ENCODE results near the gene RPAIN. TPM values are rescaled to one million over a fixed set of nuclear protein-coding genes. Genes with fewer than 3 reads are reported as not detected.

RPAIN gene
- total and polyA plus RNA-seq, 2 of the 13 experiments (the other 11 are each of a cell fraction or from before 2014, with no cell fraction given), result 42.1 to 58.5 TPM

- TF ChIP-seq NR0B2 (CRISPR knock-in tag; IDR thresholded peaks at IDR 0.05) (no peak), ZSCAN25 (CRISPR knock-in tag; IDR thresholded peaks at IDR 0.05) (peak; percentile 53; the same call in 1 of the 2 replicates), ZBTB26 (CRISPR knock-in tag; IDR thresholded peaks at IDR 0.05; ENCODE audit: borderline replicate concordance) (no peak), HCFC1 (IDR thresholded peaks at IDR 0.05; ENCODE audit: low read depth, low read length) (no peak), ZBTB34 (CRISPR knock-in tag; IDR thresholded peaks at IDR 0.05) (peak; percentile 77; the same call in 1 of the 2 replicates), ARID2 (CRISPR knock-in tag; IDR thresholded peaks at IDR 0.05; ENCODE audit: borderline replicate concordance) (no peak), IRF2 (CRISPR knock-in tag; IDR thresholded peaks at IDR 0.05) (peak; percentile 58; the same call in 1 of the 2 replicates), PRDM15 (CRISPR knock-in tag; IDR thresholded peaks at IDR 0.05) (no peak), RXRA (CRISPR knock-in tag; IDR thresholded peaks at IDR 0.05) (peak; percentile 69; the same call in 1 of the 2 replicates), POLR2AphosphoS5 (IDR thresholded peaks at IDR 0.05; ENCODE audit: low read depth, low read length) (no peak), GZF1 (CRISPR knock-in tag; IDR thresholded peaks at IDR 0.05) (no peak), BCL6 (CRISPR knock-in tag; IDR thresholded peaks at IDR 0.05) (peak; percentile 80), TGIF2 (CRISPR knock-in tag; IDR thresholded peaks at IDR 0.05) (0 out of 2 replicates have a peak, but pooled peaks have one; percentile 30), FOXP1 (IDR thresholded peaks at IDR 0.05) (peak; percentile 40; the same call in 1 of the 2 replicates), FOXP1 (CRISPR knock-in tag; IDR thresholded peaks at IDR 0.05) (peak; percentile 59), FOXC1 (CRISPR knock-in tag; IDR thresholded peaks at IDR 0.05; ENCODE audit: borderline replicate concordance) (no peak), HDAC1 (CRISPR knock-in tag; IDR thresholded peaks at IDR 0.05) (peak; percentile 58; the same call in 1 of the 2 replicates), AKNA (CRISPR knock-in tag; IDR thresholded peaks at IDR 0.05; ENCODE audit: borderline replicate concordance) (no peak), ZNF614 (CRISPR knock-in tag; IDR thresholded peaks at IDR 0.05; ENCODE audit: borderline replicate concordance) (0 out of 2 replicates have a peak, but pooled peaks have one; percentile 18), MED8 (CRISPR knock-in tag; IDR thresholded peaks at IDR 0.05; ENCODE audit: insufficient replicate concordance) (no peak)
Measured at GRCh38 chr17:5405400-5405799, 14.6 kb upstream of the RPAIN start (continued).
